Testis (tissue), 2 donors: ENCODE measurements around the gene ZNF740.

Experiments
- CTCF ChIP-seq, 3 experiments: fragments of 450-650 bp in 2 of 3; fragments of 200-600 bp in 1 of 3; sonication (generic) in 1 of 3; IDR thresholded peaks; one replicate each; pipeline ENCODE4 v1.5.1; 2016 to 2019; ENCODE audit warnings: antibody characterized with exemption in 3 of 3, mild to moderate bottlenecking in 2 of 3, moderate library complexity in 1 of 3
- POLR2A ChIP-seq: fragments of 450-650 bp; IDR thresholded peaks from one replicate; pipeline ENCODE4 v1.6.1; 2017; ENCODE audit warnings: antibody characterized with exemption, mild to moderate bottlenecking, moderate library complexity

- TF ChIP-seq CTCF (IDR thresholded peaks at IDR 0.05) (no peak), POLR2A (no peak)
These were observed 46.8 kb downstream of the ZNF740 start for GRCh38 chr12:53227341-53227740.
